Coronary artery (tissue), 2 donors: ENCODE measurements around the gene C1QTNF9B.

Experiments
- DNase-seq: peaks from one replicate; pipeline ENCODE4 v3.0.0-alpha.2; 2017; ENCODE audit warnings: low spot score
- H3K27ac ChIP-seq, 2 donors: fragments of 200-600 bp; sonication (generic); one replicate each; pipeline ENCODE4 v1.5.1; 2016 to 2019
- H3K4me3 ChIP-seq: fragments of 200-600 bp; sonication (generic); 2 replicates; pipeline ENCODE4 v1.5.1; 2016; ENCODE audit warnings: mild to moderate bottlenecking, moderate library complexity
- TF ChIP-seq, protein P1 (sequence below): fragments of 200-600 bp; sonication (generic); IDR thresholded peaks from one replicate; pipeline ENCODE4 v1.5.1; 2019; ENCODE audit warnings: antibody characterized with exemption

Gene C1QTNF9B

GRCh38 chr13:23855360-23855759 is 41.9 kb downstream of the C1QTNF9B start:
- no peak overlapping the region for H3K27ac ChIP-seq
- no peak overlapping the region for H3K4me3 ChIP-seq
- TF ChIP-seq, protein P1, sequence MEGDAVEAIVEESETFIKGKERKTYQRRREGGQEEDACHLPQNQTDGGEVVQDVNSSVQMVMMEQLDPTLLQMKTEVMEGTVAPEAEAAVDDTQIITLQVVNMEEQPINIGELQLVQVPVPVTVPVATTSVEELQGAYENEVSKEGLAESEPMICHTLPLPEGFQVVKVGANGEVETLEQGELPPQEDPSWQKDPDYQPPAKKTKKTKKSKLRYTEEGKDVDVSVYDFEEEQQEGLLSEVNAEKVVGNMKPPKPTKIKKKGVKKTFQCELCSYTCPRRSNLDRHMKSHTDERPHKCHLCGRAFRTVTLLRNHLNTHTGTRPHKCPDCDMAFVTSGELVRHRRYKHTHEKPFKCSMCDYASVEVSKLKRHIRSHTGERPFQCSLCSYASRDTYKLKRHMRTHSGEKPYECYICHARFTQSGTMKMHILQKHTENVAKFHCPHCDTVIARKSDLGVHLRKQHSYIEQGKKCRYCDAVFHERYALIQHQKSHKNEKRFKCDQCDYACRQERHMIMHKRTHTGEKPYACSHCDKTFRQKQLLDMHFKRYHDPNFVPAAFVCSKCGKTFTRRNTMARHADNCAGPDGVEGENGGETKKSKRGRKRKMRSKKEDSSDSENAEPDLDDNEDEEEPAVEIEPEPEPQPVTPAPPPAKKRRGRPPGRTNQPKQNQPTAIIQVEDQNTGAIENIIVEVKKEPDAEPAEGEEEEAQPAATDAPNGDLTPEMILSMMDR: no peak
- DNase-seq: no peak

GRCh38 chr13:23852351-23852750 is 45.0 kb downstream of the C1QTNF9B start:
- no peak overlapping the region for H3K27ac ChIP-seq

DNA sequence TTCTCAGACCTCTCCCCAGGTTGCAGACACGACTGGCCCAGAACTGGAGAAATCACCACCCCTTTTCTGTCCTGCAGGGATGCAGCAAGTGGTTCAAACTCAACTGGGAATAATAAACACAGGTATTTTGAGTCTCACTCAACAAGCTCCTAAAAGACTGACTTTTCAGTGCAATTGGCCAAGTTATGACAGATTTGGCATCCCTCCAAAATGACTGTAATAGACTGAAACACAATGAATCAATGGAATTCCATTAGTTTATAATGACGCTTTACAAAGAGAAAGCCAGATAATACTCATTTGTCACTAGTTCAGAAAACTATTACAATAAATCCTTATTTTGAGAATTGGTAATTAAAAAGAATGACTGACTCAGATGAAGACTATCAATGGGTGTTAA is 46.2 kb downstream of the C1QTNF9B start:
- TF ChIP-seq, protein P1: no peak
- DNase-seq: no peak
- no peak overlapping the region for H3K27ac ChIP-seq
- no peak overlapping the region for H3K4me3 ChIP-seq

More at GRCh38 chr13:23852351-23852750, 45.0 kb downstream of the C1QTNF9B start:
- TF ChIP-seq, protein P1: no peak
- DNase-seq: no peak
- H3K4me3 ChIP-seq: no peak overlapping the region

GRCh38 chr13:23850134-23850533 is 47.2 kb downstream of the C1QTNF9B start:
- Histone ChIP-seq H3K27ac (no peak overlapping the region), H3K4me3 (no peak overlapping the region)
- TF ChIP-seq, protein P1: no peak
- DNase-seq: no peak

DNA sequence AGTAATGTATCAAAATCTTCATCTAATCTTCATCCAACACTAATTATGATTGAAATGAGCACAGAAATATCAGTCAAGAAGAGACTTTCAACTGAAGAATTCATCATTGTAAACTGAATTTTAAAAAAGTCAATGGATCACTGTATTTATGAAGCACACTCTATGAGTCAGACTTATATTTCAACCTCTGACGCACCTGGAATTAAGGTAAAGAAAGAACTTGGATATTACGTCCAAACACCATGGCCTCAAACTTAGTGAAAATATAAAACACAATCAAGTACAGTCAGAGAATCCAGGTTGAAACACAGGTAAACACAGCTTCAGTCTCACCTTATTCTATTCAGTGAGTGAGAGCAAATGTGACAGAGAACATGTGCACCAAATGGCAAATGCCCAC is 47.6 kb downstream of the C1QTNF9B start:
- H3K4me3 ChIP-seq: no peak overlapping the region
- no peak for DNase-seq
- no peak overlapping the region for H3K27ac ChIP-seq
- TF ChIP-seq, protein P1: no peak

DNA sequence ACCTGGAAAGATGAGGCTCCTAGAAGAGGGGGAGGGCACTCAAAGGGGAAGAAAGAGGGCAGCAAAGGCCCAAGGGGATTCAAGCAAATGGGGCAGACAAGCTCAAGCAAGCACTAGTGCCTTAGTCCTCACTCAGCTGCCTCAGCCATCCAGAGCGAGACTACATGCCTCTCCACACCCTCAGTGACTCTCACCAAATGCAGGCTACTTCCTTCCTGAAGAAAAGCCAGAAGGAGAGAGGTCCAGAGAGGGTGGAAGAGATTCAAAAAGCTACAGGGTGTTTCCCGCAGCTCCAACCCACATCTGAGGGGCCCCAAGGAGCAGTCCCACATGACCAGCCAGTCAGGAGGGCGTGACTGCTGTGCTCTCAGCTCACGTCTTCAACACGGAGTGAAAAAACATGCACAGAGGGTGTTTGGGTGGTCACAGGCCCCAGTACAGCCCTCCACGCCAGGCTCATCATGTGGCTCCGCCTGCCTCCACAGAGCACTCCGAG is 48.6 kb downstream of the C1QTNF9B start:
- TF ChIP-seq, protein P1: no peak
- no peak for DNase-seq
- no peak overlapping the region for H3K27ac ChIP-seq
- no peak overlapping the region for H3K4me3 ChIP-seq

DNA sequence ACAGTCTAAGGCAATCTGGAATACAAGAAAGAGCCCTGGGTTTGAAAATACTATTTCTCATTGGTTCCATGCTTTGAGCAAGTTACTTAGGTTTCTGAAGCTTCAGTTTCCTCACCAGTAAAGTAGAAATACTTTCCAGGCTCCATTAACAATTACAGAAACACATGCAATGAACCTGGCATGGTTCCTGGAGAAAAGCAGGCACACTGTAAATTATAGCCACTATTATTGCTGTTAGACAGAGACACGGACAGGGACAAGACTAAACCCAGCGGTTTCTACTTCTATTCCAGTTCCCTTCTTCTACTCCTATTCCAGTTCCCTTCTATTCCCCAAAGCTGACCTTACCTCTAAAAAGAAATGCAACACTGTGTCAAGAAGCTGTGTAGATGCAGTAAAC is 49.3 kb downstream of the C1QTNF9B start:
- no peak overlapping the region for H3K4me3 ChIP-seq
- TF ChIP-seq, protein P1: no peak
- no peak overlapping the region for H3K27ac ChIP-seq
- DNase-seq: no peak
